Endothelial cell of umbilical vein (primary cell): ENCODE results near the gene PCMTD2. TPM values are rescaled to one million over a fixed set of nuclear protein-coding genes. Genes with fewer than 3 reads are reported as not detected.

Experiments used
- BruUV-seq: library from RNA; stranded (reverse); fragments of 400-500 nt; replicated peaks from 2 replicates; lab custom pipeline; 2021; lab: Mats Ljungman, UMichigan
- CTCF ChIA-PET: fragments of 300-600, 350-600 bp; sonication (Branson Sonifier 250); formaldehyde crosslinking; loops from one replicate; lab custom pipeline; 2021; ENCODE audit warnings: antibody characterized with exemption, inconsistent platforms; lab: Charles Lee
- POLR2A ChIA-PET: fragments of 300-600, 350-600 bp; sonication (Branson Sonifier 250); formaldehyde crosslinking; loops from one replicate; lab custom pipeline; 2021; ENCODE audit warnings: antibody characterized with exemption, inconsistent platforms; lab: Charles Lee
- DNase-seq: peaks from one replicate; pipeline ENCODE4 v3.0.0-alpha.2; 2011; ENCODE audit warnings: low read depth, low spot score
- FAIRE-seq: peaks from 2 replicates; lab custom pipeline; 2011; peaks lifted over from hg19 to GRCh38; lab: Jason Lieb, UNC
- H2AFZ ChIP-seq: 2 replicates; pipeline ENCODE4 v1.6.0; 2012; ENCODE audit warnings: low read depth, low read length, control low read depth, inconsistent platforms
- H3K27ac ChIP-seq: 2 replicates; pipeline ENCODE4 v1.5.1; 2011; ENCODE audit warnings: low read depth, mild to moderate bottlenecking, control low read depth, low read length, moderate library complexity; ENCODE audit not compliant: insufficient read depth
- H3K27me3 ChIP-seq, 2 experiments: 2 replicates each; pipeline versions ENCODE4 v1.6.0 to v1.6.1; 2011; ENCODE audit warnings: low read length in 2 of 2, mixed read lengths in 1 of 2; ENCODE audit not compliant: control insufficient read depth in 2 of 2, insufficient read depth in 2 of 2
- H3K36me3 ChIP-seq, 2 experiments: 2 replicates in 1 of 2; 3 replicates in 1 of 2; pipeline ENCODE4 v1.5.1; 2011; ENCODE audit warnings: low read length in 2 of 2, mild to moderate bottlenecking in 1 of 2, moderate library complexity in 1 of 2; ENCODE audit not compliant: control insufficient read depth in 2 of 2, insufficient read depth in 2 of 2; ENCODE audit errors: extremely low read depth in 1 of 2
- H3K4me1 ChIP-seq: 3 replicates; pipeline ENCODE4 v1.5.1; 2011; ENCODE audit warnings: mild to moderate bottlenecking, low read length; ENCODE audit not compliant: control insufficient read depth, insufficient read depth; ENCODE audit errors: extremely low read depth
- H3K4me2 ChIP-seq: 2 replicates; pipeline ENCODE4 v1.6.1; 2011; ENCODE audit warnings: low read length, control low read depth, mixed read lengths; ENCODE audit not compliant: insufficient read depth
- H3K4me3 ChIP-seq, 3 experiments: fragments of 200-600 bp in 1 of 3; sonication (generic), shearing (Covaris generic) in 1 of 3; replicated peaks in 1 of 3; 2 replicates each; pipeline ENCODE4 v1.5.1; 2011 to 2016; ENCODE audit warnings: control low read depth in 3 of 3, low read length in 3 of 3, mild to moderate bottlenecking in 2 of 3, inconsistent platforms in 1 of 3, low read depth in 1 of 3, moderate library complexity in 1 of 3; ENCODE audit not compliant: insufficient read depth in 1 of 3
- H3K79me2 ChIP-seq: 2 replicates; pipeline ENCODE4 v1.6.0; 2012; ENCODE audit warnings: low read length, inconsistent platforms; ENCODE audit not compliant: control insufficient read depth, insufficient read depth
- H3K9ac ChIP-seq: replicated peaks from 2 replicates; pipeline ENCODE3; 2011; ENCODE audit warnings: low read length, control low read depth; ENCODE audit not compliant: insufficient read depth; ENCODE audit errors: extremely low read depth
- H3K9me1 ChIP-seq: replicated peaks from 3 replicates; pipeline ENCODE4 v1.6.0; 2011; ENCODE audit warnings: mild to moderate bottlenecking, low read length; ENCODE audit not compliant: control insufficient read depth, insufficient read depth; ENCODE audit errors: extremely low read depth
- H3K9me3 ChIP-seq: replicated peaks from 2 replicates; pipeline ENCODE4 v1.5.1; 2012; ENCODE audit warnings: low read length, inconsistent platforms; ENCODE audit not compliant: control insufficient read depth, insufficient read depth
- H4K20me1 ChIP-seq: replicated peaks from 2 replicates; pipeline ENCODE3; 2011; ENCODE audit warnings: mild to moderate bottlenecking, low read length; ENCODE audit not compliant: control insufficient read depth, insufficient read depth; ENCODE audit errors: extremely low read depth
- EZH2 ChIP-seq: IDR thresholded peaks from 2 replicates; pipeline ENCODE4 v1.6.1; 2012; ENCODE audit warnings: borderline replicate concordance, low read depth, mild to moderate bottlenecking, moderate library complexity, low read length, inconsistent platforms; ENCODE audit not compliant: severe bottlenecking
- FOS ChIP-seq: IDR thresholded peaks from 2 replicates; pipeline ENCODE4 v1.6.1; 2011; ENCODE audit warnings: mild to moderate bottlenecking, low read length, moderate library complexity, borderline replicate concordance; ENCODE audit not compliant: insufficient read depth
- GATA2 ChIP-seq: IDR thresholded peaks from 2 replicates; pipeline ENCODE4 v1.7.0; 2011; ENCODE audit warnings: low read depth, mild to moderate bottlenecking, moderate library complexity, mixed read lengths, low read length; ENCODE audit not compliant: insufficient read length, insufficient read depth
- MYC ChIP-seq: IDR thresholded peaks from one replicate; pipeline ENCODE4 v1.6.1; 2011; ENCODE audit warnings: mild to moderate bottlenecking, low read depth, low read length
- POLR2AphosphoS5 ChIP-seq: IDR thresholded peaks from 2 replicates; pipeline ENCODE4 v1.6.1; 2012; ENCODE audit warnings: low read depth, mild to moderate bottlenecking, control low read depth, low read length, moderate library complexity; ENCODE audit not compliant: insufficient read depth
- dilution Hi-C: fragments of 300-500 bp; cut with MboI; formaldehyde crosslinking; loops from one replicate; pipeline ENCODE4 v1.15.0; 2019; ENCODE audit warnings: low sequenced_read_pairs; ENCODE audit not compliant: extremely low pct_ligation_motif_present
- intact Hi-C: fragments of 100-400 bp; cut with micrococcal nuclease; formaldehyde crosslinking; loops from one replicate; pipeline ENCODE4 v1.10.0; 2022
- polyA plus RNA-seq, 4 experiments: library from polyadenylated mRNA; depleted of rRNA in 3 of 4; stranded (reverse) in 3 of 4; unstranded in 1 of 4; fragments of >200 nt; gene quantifications; 2 replicates each; pipeline versions ENCODE4 v1.2.1 to v1.2.3, GENCODE V29; 2011 to 2012; ENCODE audit warnings: missing spikeins in 1 of 4
- total RNA-seq: library from RNA; stranded (reverse); gene quantifications from 2 replicates; pipeline ENCODE4 v1.2.3, GENCODE V29; 2021
- TF ChIP-seq, protein P1 (sequence below): IDR thresholded peaks from 2 replicates; pipeline ENCODE4 v1.6.1; 2011; ENCODE audit not compliant: insufficient read depth, insufficient read length
- TF ChIP-seq, protein P2 (sequence below), 2 donors: IDR thresholded peaks; 1 replicate in 1 of 2; 2 replicates in 1 of 2; pipeline ENCODE4 v1.5.1; 2011; ENCODE audit warnings: low read length in 2 of 2, mild to moderate bottlenecking in 2 of 2, moderate library complexity in 2 of 2, control low read depth in 1 of 2, inconsistent platforms in 1 of 2, low read depth in 1 of 2; ENCODE audit not compliant: insufficient read depth in 1 of 2; ENCODE audit errors: extremely low read depth in 1 of 2

The PCMTD2 gene
- total and polyA plus RNA-seq, 2 donors (not counting 3 experiments of a cell fraction or from before 2014, with no cell fraction given) = 27.4 to 45.7 TPM

DNA sequence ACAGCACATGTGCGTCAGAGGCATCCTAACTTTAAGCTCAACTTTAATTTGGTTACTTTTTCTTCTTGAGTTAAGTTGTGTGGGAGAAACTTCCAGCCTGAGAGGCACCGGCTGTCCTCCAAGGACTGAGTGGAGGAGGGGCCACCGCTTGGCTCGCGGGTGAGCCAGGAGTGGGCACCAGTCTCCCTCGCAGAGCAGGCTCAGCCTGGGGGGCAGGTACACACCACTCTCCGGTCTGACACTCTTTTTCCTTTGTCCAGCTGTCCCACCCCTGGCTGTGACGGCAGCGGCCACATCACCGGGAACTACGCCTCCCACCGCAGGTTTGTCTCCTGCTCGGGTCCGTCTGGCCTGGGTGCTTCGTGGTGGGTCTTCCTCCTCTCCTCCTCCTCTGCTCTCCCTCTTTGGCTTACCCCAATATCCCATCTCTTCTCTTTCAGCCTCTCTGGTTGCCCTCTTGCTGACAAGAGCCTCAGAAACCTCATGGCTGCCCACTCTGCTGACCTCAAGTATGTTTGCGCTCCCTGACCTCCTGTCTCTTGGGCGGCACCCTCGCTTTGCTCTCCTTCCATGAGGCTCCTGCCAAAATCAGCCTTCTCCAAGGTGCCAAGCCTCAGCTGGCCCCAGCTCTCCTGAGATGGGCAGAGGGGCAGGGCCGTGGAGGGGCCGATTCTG is 32.6 kb upstream of the PCMTD2 start:
- BruUV-seq = no TSS peak
- Histone ChIP-seq H3K79me2 (no peaks in the 10 kb centered on the region), H3K27ac (no peak overlapping the region), H3K27me3 (no peaks in the 10 kb centered on the region), H2AFZ (no peak overlapping the region), H3K9me1 (no peaks in the 10 kb centered on the region), H3K4me1 (peaks cover 6% of the 10 kb centered on the region), H3K4me3 (no peak overlapping the region), H4K20me1 (no peaks in the 10 kb centered on the region), H3K9me3 (no peaks in the 10 kb centered on the region), H3K4me2 (no peak overlapping the region), H3K36me3 (no peaks in the 10 kb centered on the region), H3K9ac (no peak overlapping the region)
- DNase-seq = no peak
- FAIRE-seq = no peak
- CTCF ChIA-PET = interaction anchor here (0.6 to 1.9 kb wide), 4 partner anchors 31 to 727 kb away, joined by 3 to 4 read pairs (median 3); no protein-coding TSS in a partner anchor
- intact Hi-C loops (no loop called here), dilution Hi-C loops (no loop called here)
- TF ChIP-seq POLR2AphosphoS5 (no peak), EZH2 (no peak), FOS (no peak), GATA2 (no peak)
- TF ChIP-seq, protein P1, sequence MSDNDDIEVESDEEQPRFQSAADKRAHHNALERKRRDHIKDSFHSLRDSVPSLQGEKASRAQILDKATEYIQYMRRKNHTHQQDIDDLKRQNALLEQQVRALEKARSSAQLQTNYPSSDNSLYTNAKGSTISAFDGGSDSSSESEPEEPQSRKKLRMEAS = no peak
- POLR2A ChIA-PET = no interaction called here

DNA sequence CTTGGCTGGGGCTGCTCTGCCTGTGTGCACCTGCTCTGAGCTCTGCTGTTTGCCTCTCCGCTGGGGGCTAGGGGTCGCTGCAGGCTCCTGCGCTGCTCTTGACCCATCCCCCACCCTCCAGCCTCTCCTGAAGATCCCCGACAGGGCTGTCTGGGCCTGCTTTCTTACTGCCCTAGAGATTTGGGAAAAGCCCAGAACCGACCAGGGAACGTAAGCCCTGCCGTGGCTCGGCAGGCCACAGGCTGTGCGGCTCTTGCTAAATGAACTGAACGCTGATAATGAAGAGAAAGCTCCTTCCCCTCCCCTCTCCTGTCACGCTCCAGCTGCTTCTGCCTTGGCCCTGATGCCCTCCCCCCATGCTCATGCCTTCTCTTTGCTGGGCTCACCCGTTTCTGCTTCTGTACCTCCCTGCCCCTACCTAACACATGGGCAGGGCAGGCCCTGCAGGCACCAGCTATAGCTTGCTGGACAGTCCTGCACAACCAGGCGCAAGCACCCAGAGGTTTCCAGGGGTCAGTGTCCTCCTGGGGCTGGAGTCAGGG is 32.0 kb upstream of the PCMTD2 start:
- H3K4me2 ChIP-seq = no peak overlapping the region
- intact Hi-C loops (no loop called here), dilution Hi-C loops (no loop called here)
- H3K36me3 ChIP-seq = no peaks in the 10 kb centered on the region
- BruUV-seq = no TSS peak
- ChIA-PET CTCF (interaction anchor here (0.8 to 1.9 kb wide), 5 partner anchors 11 to 63 kb away, joined by 3 to 4 read pairs (median 4); no protein-coding TSS in a partner anchor), POLR2A (no interaction called here)
- H3K4me3 ChIP-seq = no peak overlapping the region
- no peak overlapping the region for H3K9ac ChIP-seq
- TF ChIP-seq, protein P2, sequence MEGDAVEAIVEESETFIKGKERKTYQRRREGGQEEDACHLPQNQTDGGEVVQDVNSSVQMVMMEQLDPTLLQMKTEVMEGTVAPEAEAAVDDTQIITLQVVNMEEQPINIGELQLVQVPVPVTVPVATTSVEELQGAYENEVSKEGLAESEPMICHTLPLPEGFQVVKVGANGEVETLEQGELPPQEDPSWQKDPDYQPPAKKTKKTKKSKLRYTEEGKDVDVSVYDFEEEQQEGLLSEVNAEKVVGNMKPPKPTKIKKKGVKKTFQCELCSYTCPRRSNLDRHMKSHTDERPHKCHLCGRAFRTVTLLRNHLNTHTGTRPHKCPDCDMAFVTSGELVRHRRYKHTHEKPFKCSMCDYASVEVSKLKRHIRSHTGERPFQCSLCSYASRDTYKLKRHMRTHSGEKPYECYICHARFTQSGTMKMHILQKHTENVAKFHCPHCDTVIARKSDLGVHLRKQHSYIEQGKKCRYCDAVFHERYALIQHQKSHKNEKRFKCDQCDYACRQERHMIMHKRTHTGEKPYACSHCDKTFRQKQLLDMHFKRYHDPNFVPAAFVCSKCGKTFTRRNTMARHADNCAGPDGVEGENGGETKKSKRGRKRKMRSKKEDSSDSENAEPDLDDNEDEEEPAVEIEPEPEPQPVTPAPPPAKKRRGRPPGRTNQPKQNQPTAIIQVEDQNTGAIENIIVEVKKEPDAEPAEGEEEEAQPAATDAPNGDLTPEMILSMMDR (IDR thresholded peaks at IDR 0.05; ENCODE audit: extremely low read depth in 1 of 2, insufficient read depth in 1 of 2, low read depth in 1 of 2, low read length in 2 of 2) = peak; percentile 6 to 65
- no peak for TF ChIP-seq MYC
- TF ChIP-seq GATA2 = no peak
- TF ChIP-seq EZH2 = no peak
- H3K4me1 ChIP-seq = peaks cover 6% of the 10 kb centered on the region
- H3K27me3 ChIP-seq = no peaks in the 10 kb centered on the region
- no peaks in the 10 kb centered on the region for H3K9me1 ChIP-seq
- DNase-seq (peak; percentile 13), FAIRE-seq (no peak)
- no peaks in the 10 kb centered on the region for H3K9me3 ChIP-seq
- no peak overlapping the region for H2AFZ ChIP-seq
- H3K27ac ChIP-seq = no peak overlapping the region
- H3K79me2 ChIP-seq = no peaks in the 10 kb centered on the region
- H4K20me1 ChIP-seq = no peaks in the 10 kb centered on the region
